ENCODE measurements around the gene MYRF.

GRCh38 chr11:61832207-61832606 is 79.8 kb downstream of the MYRF start:
- TF ChIP-seq POLR2AphosphoS5 (IDR thresholded peaks at IDR 0.05; ENCODE audit: borderline replicate concordance, low read depth, low read length) (no peak), EZH2 (IDR thresholded peaks at IDR 0.05) (no peak), FOXP2 (optimal IDR thresholded peaks at IDR 0.05; ENCODE audit: control extremely low read depth, extremely low read length, insufficient read depth) (no peak)

Measured in SK-N-MC (cell line).